Activated T-cell treated with anti-CD3 and anti-CD28 coated beads for 4 hours (primary cell): ENCODE results near the gene SLC49A3.
"Not testable (repeated sequence)": the region's sequence is repeated elsewhere in the genome, so short reads cannot be mapped to it uniquely, and the experiment has no call there.

Source experiments
- DNase-seq: peaks from one replicate; pipeline ENCODE4 v3.0.0-alpha.2; 2020

The SLC49A3 gene

DNA sequence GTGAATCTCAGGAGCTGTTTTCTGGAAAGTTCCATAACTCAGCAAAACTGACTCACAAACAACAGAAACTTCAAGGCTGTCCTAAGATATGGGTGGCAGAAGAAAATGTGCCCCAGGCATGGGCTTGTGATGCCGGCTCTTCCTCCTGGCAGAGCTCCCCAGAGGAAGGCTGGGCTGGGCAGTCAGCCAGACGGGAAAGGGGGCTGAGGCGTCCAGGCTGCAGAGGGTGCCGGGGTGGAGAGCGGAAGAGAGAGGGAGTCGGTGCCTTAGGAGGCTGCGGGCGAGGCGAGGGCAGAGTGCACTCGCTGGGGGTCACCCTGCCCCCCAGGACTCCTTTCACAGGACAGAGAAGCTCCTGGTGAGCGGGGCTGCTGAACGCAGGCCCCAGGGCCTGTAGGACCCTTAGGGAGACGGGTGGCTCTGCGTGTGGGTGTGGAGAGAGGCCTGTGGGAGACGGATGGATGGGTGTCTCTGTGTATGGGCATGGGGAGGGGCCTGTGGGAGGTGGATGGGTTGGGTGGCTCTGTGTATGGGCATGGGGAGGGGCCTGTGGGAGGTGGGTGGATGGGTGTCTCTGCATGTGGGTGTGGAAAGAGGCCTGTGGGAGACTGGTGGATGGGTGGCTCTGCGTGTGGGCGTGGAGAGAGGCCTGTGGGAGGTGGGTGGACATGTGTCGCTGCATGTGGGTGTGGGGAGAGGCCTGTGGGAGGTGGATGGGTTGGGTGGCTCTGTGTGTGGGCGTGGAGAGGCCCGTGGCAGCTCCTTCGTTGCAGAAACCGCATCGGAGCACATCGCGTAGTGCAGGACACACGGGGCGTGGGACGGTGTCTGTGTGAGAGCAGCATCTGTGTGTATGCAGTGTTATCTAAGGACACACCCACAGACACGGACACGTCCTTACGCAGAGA lies 32.6 kb upstream of the SLC49A3 start:
- DNase-seq: no peak

DNA sequence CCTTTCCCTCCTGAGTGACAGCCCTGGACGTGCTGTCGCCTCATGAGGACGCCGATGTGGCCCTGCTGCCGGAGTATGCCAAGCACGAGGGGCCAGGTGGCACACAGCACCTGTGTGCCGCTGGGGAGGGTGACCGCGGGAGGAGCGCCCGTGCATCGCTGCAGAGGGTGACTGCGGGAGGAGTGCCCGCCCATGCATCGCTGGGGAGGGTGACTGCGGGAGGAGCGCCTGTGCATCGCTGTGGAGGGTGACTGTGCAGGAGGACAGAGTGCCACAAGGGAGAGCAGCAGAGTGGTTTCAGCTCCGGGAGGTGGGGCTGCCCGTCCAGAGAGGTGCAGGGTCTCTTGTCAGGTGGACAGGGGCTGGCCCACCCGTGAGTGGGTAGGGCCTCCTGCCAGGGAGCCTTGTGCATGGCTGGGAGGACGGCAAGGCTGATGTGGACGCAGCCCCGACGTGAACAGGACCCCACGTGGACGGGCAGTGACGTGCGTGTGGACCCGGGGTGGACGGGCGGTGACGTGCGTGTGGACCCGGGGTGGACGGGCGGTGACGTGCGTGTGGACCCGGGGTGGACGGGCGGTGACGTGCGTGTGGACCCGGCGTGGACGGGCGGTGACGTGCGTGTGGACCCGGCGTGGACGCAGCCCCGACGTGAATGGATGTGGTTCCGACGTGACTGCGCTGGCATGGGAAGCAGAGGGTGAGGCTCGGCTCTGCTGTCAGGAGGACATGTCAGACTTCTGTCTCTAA lies 31.3 kb upstream of the SLC49A3 start:
- no peak for DNase-seq

DNA sequence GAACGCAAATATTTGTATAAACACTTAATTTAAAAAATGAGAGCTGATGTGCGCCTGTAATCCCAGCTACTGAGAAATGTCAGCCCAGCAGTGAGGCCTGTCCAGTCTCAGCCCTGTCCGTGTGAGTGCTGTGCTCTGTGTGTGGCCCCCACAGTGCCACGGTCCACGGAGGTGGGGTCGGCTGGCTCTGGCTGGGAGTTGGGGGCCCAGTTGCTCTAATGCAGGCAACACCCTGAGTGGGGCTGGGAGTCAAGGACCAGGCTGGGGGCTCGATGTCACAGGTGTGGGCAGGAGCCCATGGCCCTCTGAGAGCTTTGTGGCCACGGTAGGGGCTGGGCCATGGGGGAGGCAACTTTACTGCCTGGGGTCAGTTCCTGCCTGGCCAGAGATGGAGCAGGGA lies 29.5 kb upstream of the SLC49A3 start:
- DNase-seq: no peak

DNA sequence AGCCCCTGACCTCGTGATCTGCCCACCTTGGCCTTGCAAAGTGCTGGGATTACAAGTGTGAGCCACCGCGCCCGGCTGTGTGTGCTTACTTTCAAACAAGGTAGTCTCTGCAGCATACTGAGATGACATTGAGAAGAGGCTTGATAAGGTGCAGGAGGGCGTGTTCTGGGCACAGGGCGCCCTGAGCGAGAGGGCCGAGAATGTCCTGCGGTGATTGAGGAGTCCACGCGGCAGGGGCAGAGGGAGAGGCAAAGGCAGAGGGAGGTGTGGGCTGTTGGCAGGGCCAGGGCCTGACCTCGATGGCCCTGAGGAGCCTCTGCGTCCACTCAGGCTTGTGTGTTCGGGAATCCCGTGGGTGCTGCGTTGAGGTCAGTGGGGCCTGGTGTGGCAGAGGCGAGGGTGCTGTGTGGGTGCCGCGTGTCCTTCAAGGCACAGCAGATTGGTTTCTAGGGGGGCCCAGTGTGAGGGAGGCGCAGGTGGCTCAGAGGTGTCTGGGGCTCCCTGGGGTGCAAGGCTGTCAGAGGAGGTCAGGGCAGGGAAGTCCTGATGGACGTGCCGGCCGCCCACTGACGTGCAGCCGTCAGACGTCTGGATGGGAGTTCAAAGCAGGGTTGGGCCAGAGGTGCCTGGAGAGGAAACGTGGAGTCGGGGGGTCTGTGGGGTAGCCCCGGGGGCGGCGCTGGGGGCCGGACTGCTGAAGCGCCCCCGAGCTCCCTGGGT lies 28.8 kb upstream of the SLC49A3 start:
- DNase-seq: no peak

DNA sequence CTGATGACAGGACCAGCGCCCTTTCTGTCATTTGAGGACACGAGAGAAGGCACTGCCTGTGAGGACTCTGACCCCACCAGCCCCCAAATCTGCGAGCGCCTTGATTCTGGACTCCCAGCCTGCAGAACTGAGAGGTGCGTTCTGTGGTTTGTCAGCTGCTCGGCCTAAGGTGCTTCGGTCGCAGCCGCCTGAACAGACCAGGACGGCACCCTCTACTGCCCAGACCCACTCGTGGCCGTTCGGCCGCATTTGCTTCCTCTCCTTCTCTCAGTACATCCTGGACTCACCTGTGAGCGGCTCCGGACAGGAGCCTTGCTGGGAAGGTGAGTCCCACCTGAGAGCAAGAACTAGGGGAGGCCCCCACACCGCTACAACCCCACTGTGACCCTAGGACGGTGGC lies 25.1 kb upstream of the SLC49A3 start:
- no peak for DNase-seq

DNA sequence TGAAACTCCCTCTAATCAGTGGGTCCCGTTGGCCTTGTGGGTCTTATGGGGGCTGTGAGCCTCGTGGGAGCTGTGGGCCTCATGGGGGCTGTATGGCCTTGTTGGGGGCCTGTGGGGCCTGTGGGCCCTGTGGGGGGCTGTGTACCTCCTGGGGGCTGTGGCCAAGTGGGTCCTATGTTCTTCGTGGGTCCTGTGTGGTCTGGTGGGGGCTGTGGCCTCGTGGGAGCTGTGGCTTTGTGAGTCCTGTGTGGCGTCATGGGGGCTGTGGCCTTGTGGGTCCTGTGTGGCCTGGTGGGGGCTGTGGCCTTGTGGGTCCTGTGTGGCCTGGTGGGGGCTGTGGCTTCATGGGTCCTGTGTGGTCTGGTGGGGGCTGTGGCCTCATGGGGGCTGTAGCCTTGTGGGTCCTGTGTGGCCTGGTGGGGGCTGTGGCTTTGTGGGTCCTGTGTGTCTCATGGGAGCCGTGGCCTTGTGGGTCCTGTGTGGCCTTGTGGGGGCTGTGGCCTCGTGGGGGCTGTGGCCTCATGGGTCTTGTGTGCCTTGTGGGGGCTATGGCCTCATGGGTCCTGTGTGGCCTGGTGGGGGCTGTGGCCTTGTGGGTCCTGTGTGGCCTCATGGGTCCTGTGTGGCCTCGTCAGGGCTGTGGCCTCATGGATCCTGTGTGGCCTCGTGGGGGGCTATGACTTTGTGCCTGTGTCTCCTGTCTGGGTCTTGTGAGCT lies 24.1 kb upstream of the SLC49A3 start:
- DNase-seq: no peak

DNA sequence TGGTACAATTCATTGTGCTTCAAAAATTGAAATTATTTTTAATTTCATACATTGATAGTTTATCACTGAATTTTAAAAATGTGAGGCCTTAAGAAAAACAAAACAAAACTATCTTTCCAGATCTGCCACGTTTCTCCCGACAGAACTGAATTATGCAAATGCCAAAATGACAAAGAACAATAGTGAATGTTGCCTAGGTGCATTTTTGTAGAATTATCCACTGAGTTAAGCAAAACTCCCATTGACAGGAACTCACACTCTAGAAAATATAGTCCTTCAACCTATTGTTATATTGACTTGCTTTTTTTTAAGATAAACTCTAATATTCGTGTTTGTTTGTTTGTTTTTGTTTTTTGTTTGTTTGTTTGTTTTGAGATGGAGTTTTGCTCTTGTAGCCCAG lies 23.1 kb upstream of the SLC49A3 start:
- DNase-seq: no peak

DNA sequence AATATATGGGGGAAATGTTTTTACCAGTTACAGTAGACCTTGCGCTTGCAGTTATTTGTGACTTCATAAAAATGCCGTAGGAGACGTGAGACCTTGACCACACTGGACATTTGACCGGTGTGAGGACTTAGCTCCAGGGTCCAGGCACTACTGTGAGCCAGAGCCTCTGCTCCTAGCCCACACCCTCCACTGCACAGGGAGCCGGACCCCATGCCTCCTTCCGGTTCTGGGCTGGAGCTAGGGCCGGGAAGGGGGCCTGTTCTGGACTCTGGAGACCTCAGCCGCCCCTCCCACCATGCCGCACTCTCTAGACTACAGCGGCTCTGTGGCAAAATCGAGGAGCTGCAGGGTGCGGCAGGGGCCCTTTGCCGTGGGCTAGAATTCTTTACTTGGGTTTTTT lies 22.0 kb upstream of the SLC49A3 start:
- no peak for DNase-seq

DNA sequence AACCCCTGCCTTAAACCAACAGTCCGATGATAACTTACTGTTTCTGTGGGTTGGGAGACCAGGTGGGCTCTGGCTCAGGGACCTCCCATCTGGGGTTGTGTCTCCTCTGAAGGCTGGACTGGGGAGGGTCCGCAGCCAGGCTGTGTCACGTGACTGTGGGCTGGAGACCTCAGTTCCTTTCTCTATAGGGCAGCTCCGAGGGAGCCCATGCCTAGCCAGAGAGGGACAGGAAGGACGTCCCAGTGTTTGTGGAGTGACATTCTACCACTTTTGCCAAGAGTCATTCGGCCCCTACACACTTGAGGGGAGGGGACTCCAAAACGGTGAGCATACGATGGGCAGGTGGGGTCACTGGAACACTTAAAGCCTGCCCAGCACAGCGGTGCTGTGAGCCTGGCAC lies 21.2 kb upstream of the SLC49A3 start:
- DNase-seq: no peak

DNA sequence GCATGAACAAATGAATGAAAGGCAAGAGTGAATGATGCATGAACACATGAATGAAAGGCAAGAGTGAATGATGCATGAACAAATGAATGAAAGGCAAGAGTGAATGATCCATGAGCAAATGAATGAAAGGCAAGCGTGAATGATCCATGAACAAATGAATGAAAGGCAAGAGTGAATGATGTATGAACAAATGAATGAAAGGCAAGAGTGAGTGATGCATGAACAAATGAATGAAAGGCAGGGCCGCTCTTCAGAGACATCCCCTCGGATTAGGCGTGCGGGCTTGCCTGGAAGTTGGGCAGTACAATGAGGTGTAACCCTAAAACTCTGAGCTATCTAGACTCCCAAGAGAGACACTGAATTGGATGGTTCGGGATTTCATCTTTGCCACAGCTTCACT lies 20.4 kb upstream of the SLC49A3 start:
- DNase-seq: no peak

DNA sequence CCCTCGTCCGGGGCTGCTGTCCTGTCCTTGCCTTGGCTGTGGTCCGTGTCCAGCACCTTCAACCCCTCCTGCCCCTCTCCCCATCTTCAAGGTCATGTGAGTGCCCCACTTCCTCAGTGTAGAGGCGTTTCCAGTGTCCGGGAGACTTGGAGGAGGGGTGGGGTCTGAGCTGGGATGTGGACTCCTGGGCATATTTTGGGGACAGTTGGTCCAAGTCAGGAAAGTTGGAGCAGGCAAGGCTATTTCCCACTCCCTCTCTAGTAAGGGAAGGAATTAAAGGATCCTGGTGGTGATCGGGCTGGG lies 19.6 kb upstream of the SLC49A3 start:
- DNase-seq: no peak

DNA sequence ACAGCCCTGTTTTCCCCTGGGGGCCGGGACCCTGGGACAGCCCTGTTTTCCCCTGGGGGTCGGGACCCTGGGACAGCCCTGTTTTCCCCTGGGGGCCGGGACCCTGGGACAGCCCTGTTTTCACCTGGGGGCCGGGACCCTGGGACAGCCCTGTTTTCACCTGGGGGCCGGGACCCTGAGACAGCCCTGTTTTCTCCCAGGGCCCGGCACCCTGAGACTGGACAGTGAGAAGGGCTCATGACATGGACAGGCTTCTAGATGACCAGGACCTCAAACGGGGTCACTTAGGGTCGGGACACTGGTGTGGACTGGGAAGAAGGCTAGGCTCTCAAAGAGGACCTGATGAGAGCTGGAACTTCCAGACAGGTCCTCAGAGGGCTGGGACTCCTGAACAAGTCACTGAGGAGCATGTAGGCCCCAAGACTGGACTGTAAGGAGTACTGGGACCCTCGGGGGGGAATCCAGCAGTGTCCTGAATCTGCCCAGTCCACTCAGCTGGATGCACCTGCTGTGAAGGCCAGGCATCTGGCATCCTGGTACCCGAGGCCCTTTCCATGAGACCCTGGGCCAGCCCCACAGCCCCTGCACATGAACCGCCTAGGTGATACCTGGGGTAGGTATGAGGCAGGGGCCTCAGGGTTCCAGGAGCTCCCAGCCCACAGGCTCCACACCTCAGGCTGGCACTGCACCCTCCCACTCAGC lies 19.1 kb upstream of the SLC49A3 start:
- no peak for DNase-seq

DNA sequence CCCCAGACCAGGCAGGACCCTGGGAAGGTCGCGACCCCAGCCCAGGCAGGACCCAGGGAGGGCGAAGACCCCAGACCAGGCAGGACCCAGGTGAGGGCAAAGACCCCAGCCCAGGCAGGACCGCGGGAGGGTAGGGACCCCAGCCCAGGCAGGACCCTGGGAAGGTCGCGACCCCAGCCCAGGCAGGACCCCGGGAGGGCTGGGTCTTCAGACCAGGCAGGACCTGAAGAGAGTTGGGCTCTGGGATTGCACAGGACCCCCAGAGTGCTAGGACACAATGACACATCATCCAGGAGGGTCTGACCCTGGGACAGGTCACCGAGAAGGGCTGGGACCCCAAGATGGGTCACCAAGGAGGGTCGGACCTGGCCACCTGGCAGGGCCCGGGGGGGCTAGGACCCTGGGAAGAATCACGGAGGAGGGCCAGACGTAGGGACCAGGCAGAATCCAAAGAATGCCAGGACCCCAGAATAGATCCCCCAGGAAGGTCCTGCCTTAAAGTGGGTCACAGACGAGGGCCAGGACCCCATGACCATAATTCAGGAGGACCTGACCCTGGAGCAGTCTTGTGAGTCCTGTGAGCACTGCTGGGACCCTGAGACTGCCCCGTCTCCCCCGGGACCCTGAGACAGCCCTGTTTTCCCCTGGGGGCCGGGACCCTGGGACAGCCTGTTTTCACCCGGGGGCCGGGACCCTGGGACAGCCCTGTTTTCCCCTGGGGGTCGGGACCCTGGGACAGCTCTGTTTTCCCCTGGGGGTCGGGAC lies 18.1 kb upstream of the SLC49A3 start:
- DNase-seq: no peak

DNA sequence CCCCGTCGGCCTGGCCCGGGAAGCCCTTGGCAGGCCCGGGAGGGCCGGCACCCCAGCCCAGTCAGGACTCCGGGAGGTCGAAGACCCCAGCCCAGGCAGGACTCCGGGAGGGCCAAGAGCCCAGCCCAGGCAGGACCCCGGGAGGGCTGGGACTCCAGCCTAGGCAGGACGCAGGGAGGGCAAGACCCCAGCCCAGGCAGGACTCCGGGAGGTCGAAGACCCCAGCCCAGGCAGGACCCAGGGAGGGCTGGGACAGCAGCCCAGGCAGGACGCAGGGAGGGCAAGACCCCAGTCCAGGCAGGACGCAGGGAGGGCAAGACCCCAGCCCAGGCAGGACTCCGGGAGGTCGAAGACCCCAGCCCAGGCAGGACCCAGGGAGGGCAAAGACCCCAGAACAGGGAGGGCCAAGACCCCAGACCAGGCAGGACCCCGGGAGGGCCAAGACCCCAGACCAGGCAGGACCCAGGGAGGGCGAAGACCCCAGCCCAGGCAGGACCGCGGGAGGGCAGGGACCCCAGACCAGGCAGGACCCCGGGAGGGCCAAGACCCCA lies 17.2 kb upstream of the SLC49A3 start:
- not testable (repeated sequence) for DNase-seq

DNA sequence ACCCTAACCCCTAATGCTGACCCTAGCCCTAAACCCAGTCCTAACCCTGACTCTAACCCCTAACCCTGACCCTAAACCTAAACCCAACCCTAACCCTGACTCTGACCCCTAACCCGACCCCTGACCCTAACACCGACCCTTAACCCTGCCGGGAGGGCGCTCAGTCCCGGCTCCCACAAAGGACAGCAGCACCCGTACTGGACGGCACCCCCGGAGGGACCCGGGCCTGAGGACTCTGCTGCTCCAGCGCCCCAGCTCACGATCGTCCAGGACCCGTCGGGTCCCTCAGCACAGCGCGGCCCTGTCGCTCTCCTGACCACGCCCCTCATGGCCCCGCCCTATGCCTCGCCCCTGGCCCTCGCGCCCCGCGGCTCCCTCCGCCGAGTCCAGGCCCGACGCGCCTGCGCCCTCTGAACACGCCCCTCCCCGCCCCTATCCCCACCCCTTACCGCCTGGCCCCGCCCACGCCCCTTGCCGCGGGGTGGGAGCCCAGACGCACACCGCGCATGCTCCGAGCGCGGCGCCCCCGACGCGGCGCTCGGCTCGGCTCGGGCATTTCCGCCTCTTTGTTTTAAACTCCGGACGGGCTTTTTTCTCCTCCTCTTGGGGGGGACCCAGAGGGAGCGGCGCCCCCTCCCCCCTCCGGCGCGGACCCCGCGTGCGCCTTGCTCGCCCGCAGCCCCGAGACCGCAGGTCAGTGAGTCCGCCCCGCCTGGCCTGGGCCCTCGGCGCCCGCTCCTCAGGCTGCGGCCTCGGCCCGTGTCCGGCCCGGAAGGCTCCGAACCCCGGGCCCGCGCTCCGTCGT lies 16.5 kb upstream of the SLC49A3 start, which contains the start of gene PCGF3:
TSS of gene PCGF3 (plus strand) at position 555 of the 805 bp plus-strand sequence. CDS start 27,849 bp downstream, outside the sequence.
- DNase-seq: peak; percentile 96

DNA sequence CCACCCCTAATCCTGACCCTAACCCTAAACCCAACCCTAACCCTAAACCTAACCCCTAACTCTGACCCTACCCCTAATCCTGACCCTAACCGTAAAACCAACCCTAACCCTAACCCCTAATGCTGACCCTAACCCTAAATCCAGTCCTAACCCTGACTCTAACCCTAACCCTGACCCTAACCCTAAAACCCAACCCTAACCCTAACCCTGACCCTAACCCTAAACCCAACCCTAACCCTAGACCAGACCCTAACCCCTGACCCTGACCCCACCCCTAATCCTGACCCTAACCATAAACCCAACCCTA lies 16.0 kb upstream of the SLC49A3 start:
- DNase-seq: no peak

DNA sequence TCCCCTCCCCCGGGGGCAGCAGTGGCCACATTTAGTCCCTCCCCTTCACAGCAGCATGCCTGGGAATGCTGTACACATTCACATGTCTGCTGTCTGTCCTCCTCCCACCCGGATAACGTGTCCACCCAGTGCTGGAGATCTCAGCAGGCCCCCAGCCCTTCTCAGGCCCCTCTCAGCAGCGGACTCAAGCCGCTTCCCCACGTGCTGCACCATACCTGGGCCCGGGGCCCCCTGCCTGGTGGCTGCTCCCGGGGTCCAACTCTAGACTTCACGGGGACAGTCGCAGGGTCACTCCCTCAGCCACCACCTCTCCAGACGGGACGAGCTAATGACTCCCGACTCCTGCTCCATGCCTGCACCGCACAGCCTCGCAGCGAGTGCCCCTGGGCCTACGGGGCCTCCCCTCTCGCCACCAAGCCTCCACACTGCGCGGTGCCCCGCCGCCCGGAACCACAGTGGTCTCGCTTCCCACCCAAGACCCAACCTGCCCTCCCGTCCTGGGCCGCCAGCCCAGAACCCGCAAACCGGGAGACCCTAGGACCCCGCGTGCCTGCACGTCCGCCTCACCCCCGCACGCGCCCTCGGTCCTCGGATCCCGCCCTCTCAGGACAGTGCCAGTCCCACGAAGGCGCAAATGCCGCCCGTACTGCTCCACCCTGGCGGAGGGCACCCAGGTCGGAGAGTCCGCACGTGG lies 15.4 kb upstream of the SLC49A3 start:
- DNase-seq: no peak

DNA sequence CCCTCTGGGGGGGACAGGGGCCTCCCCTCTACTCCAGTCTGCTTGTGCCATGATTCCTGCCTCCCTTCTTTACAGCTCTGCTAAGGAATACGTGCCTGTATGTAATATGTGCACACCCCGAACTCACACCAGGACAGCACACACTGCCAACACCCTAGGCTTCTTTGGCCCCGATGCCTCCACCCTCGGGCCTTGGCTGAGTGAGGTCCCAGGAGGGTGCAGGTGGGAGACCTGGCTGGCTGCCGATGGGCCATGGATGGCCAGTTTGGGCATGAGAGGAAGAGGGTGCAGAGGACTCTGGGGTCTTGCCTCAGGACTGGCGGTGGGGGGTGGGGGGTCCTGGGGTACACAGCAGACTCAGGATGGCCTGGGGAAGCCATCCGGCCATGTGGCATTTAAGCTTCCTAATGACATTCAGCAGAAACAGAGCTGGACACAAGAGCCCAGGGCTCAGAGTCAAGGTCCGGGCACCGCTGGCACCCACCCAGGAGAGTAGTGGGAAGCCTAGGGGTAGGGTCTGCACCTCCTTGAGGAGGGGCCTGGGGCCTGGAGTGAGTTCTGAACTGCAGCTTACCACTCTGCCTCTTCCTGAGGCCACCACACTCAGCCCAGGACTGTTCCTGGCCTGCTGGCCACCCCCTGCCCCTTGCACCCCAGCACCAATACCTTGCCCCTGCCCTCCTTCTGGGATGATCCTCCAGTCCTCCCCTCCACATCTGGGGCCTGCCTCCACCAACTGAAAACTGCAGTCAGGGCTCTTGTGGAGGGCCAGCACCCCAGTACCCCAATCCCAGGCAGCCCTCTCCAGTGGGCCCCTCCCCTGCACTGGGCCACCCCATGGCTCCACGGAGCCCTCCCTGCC lies 14.6 kb upstream of the SLC49A3 start:
- DNase-seq: no peak

DNA sequence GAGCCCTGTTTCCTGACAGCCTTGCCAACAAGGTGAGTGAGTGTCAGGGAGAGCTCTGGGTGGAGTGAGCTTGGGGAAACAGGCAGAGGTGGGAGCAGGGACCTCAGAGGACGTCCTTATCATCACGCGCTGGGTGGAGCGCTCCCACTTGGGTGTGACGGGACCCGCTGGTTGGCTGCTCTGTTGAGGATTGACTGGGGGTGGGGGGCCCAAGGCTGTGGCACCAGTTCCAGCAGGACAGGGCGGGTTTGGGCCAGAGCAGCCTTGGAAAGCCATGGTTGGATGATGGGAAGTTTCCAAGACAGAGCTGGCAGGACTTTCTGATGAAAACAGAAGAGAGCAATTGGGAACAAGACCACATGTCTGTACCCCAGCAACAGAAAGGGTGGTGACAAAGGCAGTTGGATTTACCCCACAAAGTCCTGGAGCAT lies 13.7 kb upstream of the SLC49A3 start:
- no peak for DNase-seq
